WTC11 (cell line): Measurements from ENCODE around the gene FGF1. TPM values are rescaled to one million over a fixed set of nuclear protein-coding genes. Genes with fewer than 3 reads are reported as not detected.

ENCODE experiments used
- ATAC-seq: fragments of 200-7000 bp; cut with Tn5 transposase; 2 replicates; pipeline ENCODE4 v1.10.0; 2021; ENCODE audit warnings: mild to moderate bottlenecking, moderate library complexity
- CTCF ChIA-PET: fragments of 300-600 bp; sonication (Branson Sonifier 250); formaldehyde crosslinking; loops from one replicate; lab custom pipeline; 2021; ENCODE audit warnings: antibody characterized with exemption; lab: Charles Lee
- POLR2A ChIA-PET: fragments of 350-600 bp; sonication (Branson Sonifier 250); formaldehyde crosslinking; loops from one replicate; lab custom pipeline; 2021; ENCODE audit warnings: antibody characterized with exemption; lab: Charles Lee
- DNase-seq: peaks from one replicate; pipeline ENCODE4 v3.0.0; 2021; ENCODE audit warnings: low spot score
- H3K27ac Mint-ChIP-seq: 2 replicates; pipeline ENCODE4 v1.8.0; 2021; ENCODE audit warnings: mixed read lengths
- H3K27me3 Mint-ChIP-seq: 2 replicates; pipeline ENCODE4 v1.8.0; 2021; ENCODE audit warnings: low read depth, mild to moderate bottlenecking, moderate library complexity, mixed read lengths
- H3K36me3 Mint-ChIP-seq: 2 replicates; pipeline ENCODE4 v1.8.0; 2021; ENCODE audit warnings: mixed read lengths
- H3K4me1 Mint-ChIP-seq: 2 replicates; pipeline ENCODE4 v1.8.0; 2022; ENCODE audit warnings: mixed read lengths
- H3K4me3 Mint-ChIP-seq: 2 replicates; pipeline ENCODE4 v1.8.0; 2021; ENCODE audit warnings: mild to moderate bottlenecking, moderate library complexity, mixed read lengths
- H3K9me3 Mint-ChIP-seq: 2 replicates; pipeline ENCODE4 v1.8.0; 2021; ENCODE audit warnings: mixed read lengths
- CBFB ChIP-seq: sonication (generic); formaldehyde crosslinking; IDR thresholded peaks from 2 replicates; pipeline ENCODE4 v1.8.1; 2022; ENCODE audit warnings: mild to moderate bottlenecking, low read depth, missing genetic modification reagents
- CREM ChIP-seq: sonication (generic); formaldehyde crosslinking; IDR thresholded peaks from 2 replicates; pipeline ENCODE4 v1.8.1; 2022; ENCODE audit warnings: mild to moderate bottlenecking, missing genetic modification reagents, moderate library complexity
- CTCF ChIP-seq: fragments of 200-600 bp; IDR thresholded peaks from 2 replicates; pipeline ENCODE4 v1.8.0; 2022; ENCODE audit warnings: antibody characterized with exemption
- ELF4 ChIP-seq: sonication (generic); formaldehyde crosslinking; IDR thresholded peaks from 2 replicates; pipeline ENCODE4 v1.8.1; 2022; ENCODE audit warnings: low read depth, mild to moderate bottlenecking, moderate library complexity, missing genetic modification reagents
- ESRRA ChIP-seq: sonication (generic); formaldehyde crosslinking; IDR thresholded peaks from 2 replicates; pipeline ENCODE4 v1.8.1; 2022; ENCODE audit warnings: mild to moderate bottlenecking, missing genetic modification reagents, borderline replicate concordance
- GABPB1 ChIP-seq: sonication (generic); formaldehyde crosslinking; IDR thresholded peaks from 2 replicates; pipeline ENCODE4 v1.8.1; 2023; ENCODE audit warnings: mild to moderate bottlenecking, missing genetic modification reagents
- IRF2 ChIP-seq: sonication (generic); formaldehyde crosslinking; IDR thresholded peaks from 2 replicates; pipeline ENCODE4 v1.8.0; 2022; ENCODE audit warnings: low read depth, missing genetic modification reagents, borderline replicate concordance
- KAT7 ChIP-seq: sonication (generic); formaldehyde crosslinking; IDR thresholded peaks from 2 replicates; pipeline ENCODE4 v1.8.1; 2023; ENCODE audit warnings: missing genetic modification reagents, mild to moderate bottlenecking, borderline replicate concordance
- MYBL2 ChIP-seq: sonication (generic); formaldehyde crosslinking; IDR thresholded peaks from 2 replicates; pipeline ENCODE4 v1.8.1; 2023; ENCODE audit warnings: mild to moderate bottlenecking, moderate library complexity, missing genetic modification reagents
- NR1H2 ChIP-seq: sonication (generic); formaldehyde crosslinking; IDR thresholded peaks from 2 replicates; pipeline ENCODE4 v1.9.0; 2021; ENCODE audit warnings: mild to moderate bottlenecking, moderate library complexity, missing genetic modification reagents
- SMAD3 ChIP-seq: sonication (generic); formaldehyde crosslinking; IDR thresholded peaks from 2 replicates; pipeline ENCODE4 v1.8.0; 2022; ENCODE audit warnings: missing genetic modification reagents, mild to moderate bottlenecking, borderline replicate concordance
- TCF7 ChIP-seq: sonication (generic); formaldehyde crosslinking; IDR thresholded peaks from 2 replicates; pipeline ENCODE4 v1.8.0; 2022; ENCODE audit warnings: mild to moderate bottlenecking, low read depth, missing genetic modification reagents, moderate library complexity
- ZNF138 ChIP-seq: sonication (generic); formaldehyde crosslinking; conservative IDR thresholded peaks from 2 replicates; pipeline ENCODE4 v1.8.1; 2022; ENCODE audit warnings: mild to moderate bottlenecking, moderate library complexity, missing genetic modification reagents
- ZNF263 ChIP-seq: sonication (generic); formaldehyde crosslinking; IDR thresholded peaks from 2 replicates; pipeline ENCODE4 v1.8.1; 2022; ENCODE audit warnings: low read depth, mild to moderate bottlenecking, moderate library complexity, missing genetic modification reagents
- ZNF423 ChIP-seq: fragments of 250-450 bp; sonication (Bioruptor Pico); IDR thresholded peaks from 2 replicates; pipeline ENCODE4 v2.1.2; 2022; ENCODE audit warnings: mild to moderate bottlenecking, moderate library complexity
- total RNA-seq: library from RNA; stranded (reverse); gene quantifications from 3 replicates; pipeline ENCODE4 v1.2.3, GENCODE V29; 2021
- TF ChIP-seq, protein P1 (sequence below): sonication (generic); formaldehyde crosslinking; IDR thresholded peaks from 2 replicates; pipeline ENCODE4 v1.8.1; 2022; ENCODE audit warnings: low read depth, missing genetic modification reagents, borderline replicate concordance
- TF ChIP-seq, protein P2 (sequence below): fragments of 250-450 bp; sonication (Bioruptor Pico); IDR thresholded peaks from 2 replicates; pipeline ENCODE4 v1.9.0; 2021; ENCODE audit warnings: moderate library complexity, mild to moderate bottlenecking, inconsistent platforms, borderline replicate concordance
- TF ChIP-seq, protein P3 (sequence below): fragments of 250-450 bp; sonication (Bioruptor Pico); IDR thresholded peaks from 2 replicates; pipeline ENCODE4 v1.9.0; 2021; ENCODE audit warnings: mild to moderate bottlenecking
- TF ChIP-seq, protein P4 (sequence below): sonication (generic); formaldehyde crosslinking; IDR thresholded peaks from 2 replicates; pipeline ENCODE4 v1.8.0; 2022; ENCODE audit warnings: mild to moderate bottlenecking, missing genetic modification reagents
- TF ChIP-seq, protein P5 (sequence below): fragments of 250-450 bp; sonication (Bioruptor Pico); IDR thresholded peaks from 2 replicates; pipeline ENCODE4 v2.1.2; 2022; ENCODE audit warnings: mild to moderate bottlenecking, moderate library complexity
- TF ChIP-seq, protein P6 (sequence below): sonication (generic); formaldehyde crosslinking; IDR thresholded peaks from 2 replicates; pipeline ENCODE4 v1.8.0; 2023; ENCODE audit warnings: missing genetic modification reagents

The FGF1 gene
- total RNA-seq, 1 experiment from 2014 or later = 0.55 TPM

DNA sequence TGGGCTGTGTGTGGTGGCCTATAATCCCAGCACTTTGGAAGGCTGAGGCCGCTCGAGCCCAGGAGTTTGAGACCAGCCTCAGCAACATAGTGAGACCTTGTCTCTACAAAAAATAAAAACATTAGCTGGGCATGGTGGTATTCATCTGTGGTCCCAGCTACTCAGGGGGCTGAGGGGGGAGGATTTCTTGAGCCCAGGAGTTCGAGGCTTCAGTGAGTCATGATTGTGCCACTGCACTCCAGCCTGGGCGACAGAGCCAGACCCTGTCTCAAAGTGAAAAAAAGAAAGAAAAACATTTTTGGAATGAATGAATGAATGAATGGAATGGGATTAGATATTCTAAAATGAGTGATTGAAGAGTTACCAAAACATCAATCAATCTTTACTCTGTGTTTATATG lies 85.8 kb downstream of the FGF1 start (continued):
- no peak for TF ChIP-seq CTCF
- no peak for TF ChIP-seq TCF7
- no peak for TF ChIP-seq CREM
- TF ChIP-seq, protein P1, sequence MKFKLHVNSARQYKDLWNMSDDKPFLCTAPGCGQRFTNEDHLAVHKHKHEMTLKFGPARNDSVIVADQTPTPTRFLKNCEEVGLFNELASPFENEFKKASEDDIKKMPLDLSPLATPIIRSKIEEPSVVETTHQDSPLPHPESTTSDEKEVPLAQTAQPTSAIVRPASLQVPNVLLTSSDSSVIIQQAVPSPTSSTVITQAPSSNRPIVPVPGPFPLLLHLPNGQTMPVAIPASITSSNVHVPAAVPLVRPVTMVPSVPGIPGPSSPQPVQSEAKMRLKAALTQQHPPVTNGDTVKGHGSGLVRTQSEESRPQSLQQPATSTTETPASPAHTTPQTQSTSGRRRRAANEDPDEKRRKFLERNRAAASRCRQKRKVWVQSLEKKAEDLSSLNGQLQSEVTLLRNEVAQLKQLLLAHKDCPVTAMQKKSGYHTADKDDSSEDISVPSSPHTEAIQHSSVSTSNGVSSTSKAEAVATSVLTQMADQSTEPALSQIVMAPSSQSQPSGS = no peak
- TF ChIP-seq, protein P2, sequence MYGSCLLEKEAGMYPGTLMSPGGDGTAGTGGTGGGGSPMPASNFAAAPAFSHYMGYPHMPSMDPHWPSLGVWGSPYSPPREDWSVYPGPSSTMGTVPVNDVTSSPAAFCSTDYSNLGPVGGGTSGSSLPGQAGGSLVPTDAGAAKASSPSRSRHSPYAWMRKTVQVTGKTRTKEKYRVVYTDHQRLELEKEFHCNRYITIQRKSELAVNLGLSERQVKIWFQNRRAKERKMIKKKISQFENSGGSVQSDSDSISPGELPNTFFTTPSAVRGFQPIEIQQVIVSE (CRISPR knock-in tag) = no peak
- TF ChIP-seq ZNF423 (CRISPR knock-in tag) = no peak
- no peak for TF ChIP-seq ZNF263 (CRISPR knock-in tag)
- no peak for TF ChIP-seq SMAD3 (CRISPR knock-in tag)
- TF ChIP-seq, protein P3, sequence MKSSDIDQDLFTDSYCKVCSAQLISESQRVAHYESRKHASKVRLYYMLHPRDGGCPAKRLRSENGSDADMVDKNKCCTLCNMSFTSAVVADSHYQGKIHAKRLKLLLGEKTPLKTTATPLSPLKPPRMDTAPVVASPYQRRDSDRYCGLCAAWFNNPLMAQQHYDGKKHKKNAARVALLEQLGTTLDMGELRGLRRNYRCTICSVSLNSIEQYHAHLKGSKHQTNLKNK (CRISPR knock-in tag) = no peak
- TF ChIP-seq, protein P4, sequence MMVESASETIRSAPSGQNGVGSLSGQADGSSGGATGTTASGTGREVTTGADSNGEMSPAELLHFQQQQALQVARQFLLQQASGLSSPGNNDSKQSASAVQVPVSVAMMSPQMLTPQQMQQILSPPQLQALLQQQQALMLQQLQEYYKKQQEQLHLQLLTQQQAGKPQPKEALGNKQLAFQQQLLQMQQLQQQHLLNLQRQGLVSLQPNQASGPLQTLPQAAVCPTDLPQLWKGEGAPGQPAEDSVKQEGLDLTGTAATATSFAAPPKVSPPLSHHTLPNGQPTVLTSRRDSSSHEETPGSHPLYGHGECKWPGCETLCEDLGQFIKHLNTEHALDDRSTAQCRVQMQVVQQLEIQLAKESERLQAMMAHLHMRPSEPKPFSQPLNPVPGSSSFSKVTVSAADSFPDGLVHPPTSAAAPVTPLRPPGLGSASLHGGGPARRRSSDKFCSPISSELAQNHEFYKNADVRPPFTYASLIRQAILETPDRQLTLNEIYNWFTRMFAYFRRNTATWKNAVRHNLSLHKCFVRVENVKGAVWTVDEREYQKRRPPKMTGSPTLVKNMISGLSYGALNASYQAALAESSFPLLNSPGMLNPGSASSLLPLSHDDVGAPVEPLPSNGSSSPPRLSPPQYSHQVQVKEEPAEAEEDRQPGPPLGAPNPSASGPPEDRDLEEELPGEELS (CRISPR knock-in tag) = no peak
- no peak for TF ChIP-seq GABPB1
- no peak for TF ChIP-seq IRF2 (CRISPR knock-in tag)
- TF ChIP-seq NR1H2 = no peak

- POLR2A ChIA-PET = no interaction called here
- H3K4me1 Mint-ChIP-seq = peaks cover 25% of the 10 kb centered on the region
These were observed 87.6 kb downstream of the FGF1 start for GRCh38 chr5:142598338-142598700.

More at GRCh38 chr5:142598338-142598700, 87.6 kb downstream of the FGF1 start:
- no peaks in the 10 kb centered on the region for H3K27me3 Mint-ChIP-seq
- no peak for DNase-seq
- H3K9me3 Mint-ChIP-seq = peaks cover 7% of the 10 kb centered on the region
- CTCF ChIA-PET = interaction anchor here (0.6 to 1.6 kb wide), 4 partner anchors 8 to 248 kb away, joined by 3 to 4 read pairs (median 3); no protein-coding TSS in a partner anchor
- ATAC-seq = no peak
- no peaks in the 10 kb centered on the region for H3K36me3 Mint-ChIP-seq
- H3K4me3 Mint-ChIP-seq = no peak overlapping the region
- TF ChIP-seq ZNF138 (CRISPR knock-in tag) = no peak
- TF ChIP-seq, protein P5, sequence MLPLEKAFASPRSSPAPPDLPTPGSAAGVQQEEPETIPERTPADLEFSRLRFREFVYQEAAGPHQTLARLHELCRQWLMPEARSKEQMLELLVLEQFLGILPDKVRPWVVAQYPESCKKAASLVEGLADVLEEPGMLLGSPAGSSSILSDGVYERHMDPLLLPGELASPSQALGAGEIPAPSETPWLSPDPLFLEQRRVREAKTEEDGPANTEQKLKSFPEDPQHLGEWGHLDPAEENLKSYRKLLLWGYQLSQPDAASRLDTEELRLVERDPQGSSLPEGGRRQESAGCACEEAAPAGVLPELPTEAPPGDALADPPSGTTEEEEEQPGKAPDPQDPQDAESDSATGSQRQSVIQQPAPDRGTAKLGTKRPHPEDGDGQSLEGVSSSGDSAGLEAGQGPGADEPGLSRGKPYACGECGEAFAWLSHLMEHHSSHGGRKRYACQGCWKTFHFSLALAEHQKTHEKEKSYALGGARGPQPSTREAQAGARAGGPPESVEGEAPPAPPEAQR (CRISPR knock-in tag) = no peak
- TF ChIP-seq, protein P6, sequence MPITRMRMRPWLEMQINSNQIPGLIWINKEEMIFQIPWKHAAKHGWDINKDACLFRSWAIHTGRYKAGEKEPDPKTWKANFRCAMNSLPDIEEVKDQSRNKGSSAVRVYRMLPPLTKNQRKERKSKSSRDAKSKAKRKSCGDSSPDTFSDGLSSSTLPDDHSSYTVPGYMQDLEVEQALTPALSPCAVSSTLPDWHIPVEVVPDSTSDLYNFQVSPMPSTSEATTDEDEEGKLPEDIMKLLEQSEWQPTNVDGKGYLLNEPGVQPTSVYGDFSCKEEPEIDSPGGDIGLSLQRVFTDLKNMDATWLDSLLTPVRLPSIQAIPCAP = no peak
- TF ChIP-seq ESRRA = no peak
- TF ChIP-seq, protein P1 = no peak
- TF ChIP-seq CBFB (CRISPR knock-in tag) = no peak
- no peak for TF ChIP-seq ELF4 (CRISPR knock-in tag)
- no peak for TF ChIP-seq KAT7 (CRISPR knock-in tag)
- TF ChIP-seq MYBL2 (CRISPR knock-in tag) = no peak
- H3K27ac Mint-ChIP-seq = no peak overlapping the region
